ENCODE data around the gene ADRM1. TPM values are rescaled to one million over a fixed set of nuclear protein-coding genes. Genes with fewer than 3 reads are reported as not detected.

Gene ADRM1
- total RNA-seq, 1 experiment from 2014 or later, result 160 TPM

DNA sequence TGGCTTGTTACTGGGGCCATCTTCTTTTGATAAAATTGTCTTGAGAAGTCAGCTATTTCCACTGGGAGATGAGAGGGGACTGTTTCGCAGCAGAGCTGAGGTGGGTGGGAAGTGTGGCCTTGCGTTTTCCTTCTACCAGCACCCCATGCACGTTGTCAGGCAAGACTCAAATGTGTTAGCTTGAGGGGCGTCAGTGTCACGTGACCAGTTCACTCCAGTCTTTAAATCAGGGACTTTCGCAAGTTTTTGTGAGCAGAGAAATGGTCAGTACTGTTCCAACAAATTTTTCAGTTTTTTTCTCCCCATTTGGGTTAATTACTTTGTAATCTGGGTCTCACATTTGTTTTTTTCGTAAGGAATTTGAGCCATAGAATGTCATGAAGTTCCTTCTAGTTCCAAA is 20.7 kb upstream of the ADRM1 start:
- no peak overlapping the region for H3K27ac Mint-ChIP-seq
- no peak for ATAC-seq
- CTCF ChIA-PET, result no interaction called here

DNA sequence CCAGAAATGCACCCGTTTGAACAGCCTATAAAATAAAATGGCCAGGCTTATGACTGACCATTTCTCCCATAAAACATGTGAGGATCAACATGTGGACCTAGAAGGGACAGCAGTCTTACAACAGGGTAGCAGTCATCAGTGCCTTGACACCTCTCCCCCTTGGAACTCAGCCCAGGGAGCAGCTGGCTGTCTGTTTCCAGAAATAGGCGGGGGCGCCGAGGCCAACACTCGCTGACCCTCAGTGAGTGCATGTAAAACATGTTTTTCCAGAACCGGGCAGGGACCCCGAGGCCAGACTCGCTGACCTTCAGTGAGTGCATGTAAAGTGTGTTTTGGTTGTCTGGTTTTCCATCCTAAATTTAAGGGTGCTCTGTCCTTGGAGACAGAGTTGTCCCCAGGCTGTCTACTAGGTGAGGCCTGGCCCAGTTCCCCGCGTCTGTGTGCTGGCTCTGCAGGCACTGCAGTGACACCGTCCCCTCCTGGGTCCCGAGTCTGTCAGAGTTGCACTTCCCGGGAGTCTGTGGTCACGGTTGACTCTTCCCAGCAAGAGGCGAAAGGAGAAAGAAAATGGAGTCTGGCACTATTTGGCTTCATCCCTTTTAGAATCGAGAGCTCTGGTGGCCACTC is 19.8 kb upstream of the ADRM1 start:
- peaks cover 44% of the 10 kb centered on the region for H3K36me3 Mint-ChIP-seq
- TF ChIP-seq, protein P1, sequence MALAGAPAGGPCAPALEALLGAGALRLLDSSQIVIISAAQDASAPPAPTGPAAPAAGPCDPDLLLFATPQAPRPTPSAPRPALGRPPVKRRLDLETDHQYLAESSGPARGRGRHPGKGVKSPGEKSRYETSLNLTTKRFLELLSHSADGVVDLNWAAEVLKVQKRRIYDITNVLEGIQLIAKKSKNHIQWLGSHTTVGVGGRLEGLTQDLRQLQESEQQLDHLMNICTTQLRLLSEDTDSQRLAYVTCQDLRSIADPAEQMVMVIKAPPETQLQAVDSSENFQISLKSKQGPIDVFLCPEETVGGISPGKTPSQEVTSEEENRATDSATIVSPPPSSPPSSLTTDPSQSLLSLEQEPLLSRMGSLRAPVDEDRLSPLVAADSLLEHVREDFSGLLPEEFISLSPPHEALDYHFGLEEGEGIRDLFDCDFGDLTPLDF (CRISPR knock-in tag; IDR thresholded peaks at IDR 0.05), result no peak
- TF ChIP-seq JAZF1 (CRISPR knock-in tag; IDR thresholded peaks at IDR 0.05) (no peak), NFE2L1 (CRISPR knock-in tag; IDR thresholded peaks at IDR 0.05) (no peak)
- no peak overlapping the region for H3K4me3 Mint-ChIP-seq
- H3K4me1 Mint-ChIP-seq, result no peaks in the 10 kb centered on the region
- POLR2A ChIA-PET, result no interaction called here
- H3K9me3 Mint-ChIP-seq, result no peaks in the 10 kb centered on the region
- DNase-seq (ENCODE audit: low spot score) (no peak), ATAC-seq (no peak)
- CTCF ChIA-PET, result no interaction called here
- H3K27ac Mint-ChIP-seq, result no peak overlapping the region
- no peaks in the 10 kb centered on the region for H3K27me3 Mint-ChIP-seq (ENCODE audit: low read depth)

More for the DNA sequence above, 20.7 kb upstream of the ADRM1 start:
- no peaks in the 10 kb centered on the region for H3K27me3 Mint-ChIP-seq (ENCODE audit: low read depth)
- H3K4me3 Mint-ChIP-seq, result no peak overlapping the region
- DNase-seq (ENCODE audit: low spot score), result no peak
- POLR2A ChIA-PET, result no interaction called here
- no peak for TF ChIP-seq ZNF396 (CRISPR knock-in tag; IDR thresholded peaks at IDR 0.05; ENCODE audit: borderline replicate concordance)
- TF ChIP-seq KAT7 (CRISPR knock-in tag; IDR thresholded peaks at IDR 0.05; ENCODE audit: borderline replicate concordance), result no peak
- no peak for TF ChIP-seq RORB (CRISPR knock-in tag; IDR thresholded peaks at IDR 0.05)
- TF ChIP-seq PRRX2 (CRISPR knock-in tag; IDR thresholded peaks at IDR 0.05), result no peak
- no peak for TF ChIP-seq NR3C1 (CRISPR knock-in tag; conservative IDR thresholded peaks at IDR 0.05; ENCODE audit: low read depth)
- peaks cover 44% of the 10 kb centered on the region for H3K36me3 Mint-ChIP-seq
- H3K4me1 Mint-ChIP-seq, result no peaks in the 10 kb centered on the region
- H3K9me3 Mint-ChIP-seq, result no peaks in the 10 kb centered on the region

DNA sequence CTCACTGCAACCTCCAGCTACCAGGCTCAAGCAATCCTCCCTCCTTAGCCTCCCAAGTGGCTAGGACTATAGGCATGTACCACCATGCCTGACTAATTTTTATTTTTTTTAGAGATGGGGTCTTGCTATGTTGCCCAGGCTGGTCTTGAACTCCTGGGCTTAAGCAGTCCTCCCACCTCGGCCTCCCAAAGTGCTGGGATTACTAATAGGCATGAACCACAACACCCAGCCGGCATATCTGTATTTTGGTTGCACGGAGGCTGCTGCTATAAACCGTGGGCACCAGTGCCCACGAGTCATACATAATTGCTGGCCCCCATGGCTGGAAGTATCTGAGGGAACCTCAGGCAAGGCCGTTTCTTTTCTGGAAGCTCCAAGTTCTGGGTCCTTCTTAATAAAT is 18.3 kb upstream of the ADRM1 start:
- peaks cover 34% of the 10 kb centered on the region for H3K36me3 Mint-ChIP-seq
- no peaks in the 10 kb centered on the region for H3K4me1 Mint-ChIP-seq
- no peak for ATAC-seq
- CTCF ChIA-PET, result interaction anchor here (0.9 kb wide), 1 partner anchor 102 kb away, joined by 3 read pairs; the partner anchor contains the start of gene RPS21
- no peaks in the 10 kb centered on the region for H3K27me3 Mint-ChIP-seq (ENCODE audit: low read depth)
- H3K4me3 Mint-ChIP-seq, result no peak overlapping the region
- H3K9me3 Mint-ChIP-seq, result no peaks in the 10 kb centered on the region
- TF ChIP-seq ZNF671 (CRISPR knock-in tag; IDR thresholded peaks at IDR 0.05) (no peak), ZNF121 (CRISPR knock-in tag; IDR thresholded peaks at IDR 0.05) (peak; percentile 45; the same call in 1 of the 2 replicates)
- DNase-seq (ENCODE audit: low spot score), result no peak
- no peak overlapping the region for H3K27ac Mint-ChIP-seq
- POLR2A ChIA-PET, result no interaction called here

DNA sequence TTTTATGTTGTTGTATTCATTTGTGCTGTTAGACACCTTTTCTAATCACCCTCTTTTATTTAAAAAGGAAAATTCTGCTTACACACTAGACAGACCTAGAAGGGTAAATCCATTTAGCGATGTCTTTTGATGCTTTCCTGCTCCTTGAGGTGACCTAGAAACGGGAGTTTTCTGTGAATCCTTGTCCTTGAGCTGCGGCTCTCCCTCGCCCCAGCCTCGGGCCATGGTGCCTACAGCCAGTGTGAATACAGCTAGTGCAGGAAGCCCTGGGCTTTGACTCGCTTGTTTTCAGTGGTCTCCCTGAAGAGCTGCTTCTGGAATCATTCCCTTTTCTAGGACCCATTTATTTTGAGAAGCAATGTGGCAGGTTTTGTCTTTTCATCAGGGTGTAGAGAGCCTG is 17.6 kb upstream of the ADRM1 start:
- Mint-ChIP-seq H3K27ac (no peak overlapping the region), H3K36me3 (peaks cover 32% of the 10 kb centered on the region), H3K27me3 (ENCODE audit: low read depth) (no peaks in the 10 kb centered on the region), H3K4me1 (no peaks in the 10 kb centered on the region), H3K9me3 (no peaks in the 10 kb centered on the region), H3K4me3 (no peak overlapping the region)
- ChIA-PET CTCF (interaction anchor here (0.9 to 1.2 kb wide), 2 partner anchors 13 to 97 kb away, joined by 3 read pairs; no protein-coding TSS in a partner anchor), POLR2A (no interaction called here)
- DNase-seq (ENCODE audit: low spot score) (no peak), ATAC-seq (no peak)
- TF ChIP-seq, protein P2, sequence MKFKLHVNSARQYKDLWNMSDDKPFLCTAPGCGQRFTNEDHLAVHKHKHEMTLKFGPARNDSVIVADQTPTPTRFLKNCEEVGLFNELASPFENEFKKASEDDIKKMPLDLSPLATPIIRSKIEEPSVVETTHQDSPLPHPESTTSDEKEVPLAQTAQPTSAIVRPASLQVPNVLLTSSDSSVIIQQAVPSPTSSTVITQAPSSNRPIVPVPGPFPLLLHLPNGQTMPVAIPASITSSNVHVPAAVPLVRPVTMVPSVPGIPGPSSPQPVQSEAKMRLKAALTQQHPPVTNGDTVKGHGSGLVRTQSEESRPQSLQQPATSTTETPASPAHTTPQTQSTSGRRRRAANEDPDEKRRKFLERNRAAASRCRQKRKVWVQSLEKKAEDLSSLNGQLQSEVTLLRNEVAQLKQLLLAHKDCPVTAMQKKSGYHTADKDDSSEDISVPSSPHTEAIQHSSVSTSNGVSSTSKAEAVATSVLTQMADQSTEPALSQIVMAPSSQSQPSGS (CRISPR knock-in tag; IDR thresholded peaks at IDR 0.05; ENCODE audit: borderline replicate concordance, low read depth), result no peak
- TF ChIP-seq SOX15 (CRISPR knock-in tag; IDR thresholded peaks at IDR 0.05) (no peak), KAT7 (CRISPR knock-in tag; IDR thresholded peaks at IDR 0.05; ENCODE audit: borderline replicate concordance) (no peak), ESRRA (CRISPR knock-in tag; IDR thresholded peaks at IDR 0.05; ENCODE audit: borderline replicate concordance) (no peak), HMGA2 (CRISPR knock-in tag; IDR thresholded peaks at IDR 0.05) (no peak), ETV6 (CRISPR knock-in tag; IDR thresholded peaks at IDR 0.05) (no peak), ZNF232 (CRISPR knock-in tag; IDR thresholded peaks at IDR 0.05) (no peak), MYBL2 (CRISPR knock-in tag; IDR thresholded peaks at IDR 0.05) (no peak), ZNF423 (CRISPR knock-in tag; IDR thresholded peaks at IDR 0.05) (no peak), FOXK1 (CRISPR knock-in tag; IDR thresholded peaks at IDR 0.05) (no peak), OVOL2 (CRISPR knock-in tag; IDR thresholded peaks at IDR 0.05; ENCODE audit: borderline replicate concordance) (no peak), SMAD3 (CRISPR knock-in tag; IDR thresholded peaks at IDR 0.05; ENCODE audit: borderline replicate concordance) (no peak), JUN (CRISPR knock-in tag; IDR thresholded peaks at IDR 0.05) (no peak)
- TF ChIP-seq, protein P3, sequence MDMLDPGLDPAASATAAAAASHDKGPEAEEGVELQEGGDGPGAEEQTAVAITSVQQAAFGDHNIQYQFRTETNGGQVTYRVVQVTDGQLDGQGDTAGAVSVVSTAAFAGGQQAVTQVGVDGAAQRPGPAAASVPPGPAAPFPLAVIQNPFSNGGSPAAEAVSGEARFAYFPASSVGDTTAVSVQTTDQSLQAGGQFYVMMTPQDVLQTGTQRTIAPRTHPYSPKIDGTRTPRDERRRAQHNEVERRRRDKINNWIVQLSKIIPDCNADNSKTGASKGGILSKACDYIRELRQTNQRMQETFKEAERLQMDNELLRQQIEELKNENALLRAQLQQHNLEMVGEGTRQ (CRISPR knock-in tag; IDR thresholded peaks at IDR 0.05), result no peak
- TF ChIP-seq, protein P4, sequence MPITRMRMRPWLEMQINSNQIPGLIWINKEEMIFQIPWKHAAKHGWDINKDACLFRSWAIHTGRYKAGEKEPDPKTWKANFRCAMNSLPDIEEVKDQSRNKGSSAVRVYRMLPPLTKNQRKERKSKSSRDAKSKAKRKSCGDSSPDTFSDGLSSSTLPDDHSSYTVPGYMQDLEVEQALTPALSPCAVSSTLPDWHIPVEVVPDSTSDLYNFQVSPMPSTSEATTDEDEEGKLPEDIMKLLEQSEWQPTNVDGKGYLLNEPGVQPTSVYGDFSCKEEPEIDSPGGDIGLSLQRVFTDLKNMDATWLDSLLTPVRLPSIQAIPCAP (CRISPR knock-in tag; IDR thresholded peaks at IDR 0.05), result no peak
- TF ChIP-seq, protein P5, sequence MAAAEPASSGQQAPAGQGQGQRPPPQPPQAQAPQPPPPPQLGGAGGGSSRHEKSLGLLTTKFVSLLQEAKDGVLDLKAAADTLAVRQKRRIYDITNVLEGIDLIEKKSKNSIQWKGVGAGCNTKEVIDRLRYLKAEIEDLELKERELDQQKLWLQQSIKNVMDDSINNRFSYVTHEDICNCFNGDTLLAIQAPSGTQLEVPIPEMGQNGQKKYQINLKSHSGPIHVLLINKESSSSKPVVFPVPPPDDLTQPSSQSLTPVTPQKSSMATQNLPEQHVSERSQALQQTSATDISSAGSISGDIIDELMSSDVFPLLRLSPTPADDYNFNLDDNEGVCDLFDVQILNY (CRISPR knock-in tag; IDR thresholded peaks at IDR 0.05), result no peak
- TF ChIP-seq, protein P6, sequence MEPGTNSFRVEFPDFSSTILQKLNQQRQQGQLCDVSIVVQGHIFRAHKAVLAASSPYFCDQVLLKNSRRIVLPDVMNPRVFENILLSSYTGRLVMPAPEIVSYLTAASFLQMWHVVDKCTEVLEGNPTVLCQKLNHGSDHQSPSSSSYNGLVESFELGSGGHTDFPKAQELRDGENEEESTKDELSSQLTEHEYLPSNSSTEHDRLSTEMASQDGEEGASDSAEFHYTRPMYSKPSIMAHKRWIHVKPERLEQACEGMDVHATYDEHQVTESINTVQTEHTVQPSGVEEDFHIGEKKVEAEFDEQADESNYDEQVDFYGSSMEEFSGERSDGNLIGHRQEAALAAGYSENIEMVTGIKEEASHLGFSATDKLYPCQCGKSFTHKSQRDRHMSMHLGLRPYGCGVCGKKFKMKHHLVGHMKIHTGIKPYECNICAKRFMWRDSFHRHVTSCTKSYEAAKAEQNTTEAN (CRISPR knock-in tag; IDR thresholded peaks at IDR 0.05), result no peak
